GM23248 (cell line): ENCODE results near the gene NHSL2. TPM values are rescaled to one million over a fixed set of nuclear protein-coding genes. Genes with fewer than 3 reads are reported as not detected.

Source experiments
- DNase-seq: peaks from one replicate; pipeline ENCODE4 v3.0.0-alpha.2; 2015
- H2AFZ ChIP-seq: fragments of 200-600 bp; sonication (generic); 2 replicates; pipeline ENCODE4 v1.6.1; 2016; ENCODE audit warnings: antibody characterized with exemption
- H3F3A ChIP-seq: fragments of 200-600 bp; sonication (generic); 2 replicates; pipeline ENCODE4 v1.6.1; 2016; ENCODE audit warnings: mild to moderate bottlenecking, antibody characterized with exemption, mixed run types; ENCODE audit not compliant: insufficient read depth
- H3K27ac ChIP-seq: fragments of 200-600 bp; sonication (generic); 2 replicates; pipeline ENCODE4 v1.5.1; 2016; ENCODE audit warnings: mild to moderate bottlenecking
- H3K27me3 ChIP-seq: fragments of 200-600 bp; sonication (generic); replicated peaks from 2 replicates; pipeline ENCODE4 v1.6.1; 2016; ENCODE audit warnings: mild to moderate bottlenecking; ENCODE audit not compliant: insufficient read depth
- H3K36me3 ChIP-seq: fragments of 200-600 bp; sonication (generic); 2 replicates; pipeline ENCODE4 v1.6.1; 2016; ENCODE audit warnings: low read depth, mild to moderate bottlenecking
- H3K4me1 ChIP-seq: fragments of 200-600 bp; sonication (generic); 2 replicates; pipeline ENCODE4 v1.6.1; 2016; ENCODE audit warnings: mild to moderate bottlenecking; ENCODE audit not compliant: insufficient read depth
- H3K4me2 ChIP-seq: fragments of 200-600 bp; sonication (generic); one replicate; pipeline ENCODE4 v1.6.1; 2016; ENCODE audit warnings: mild to moderate bottlenecking; ENCODE audit not compliant: unreplicated experiment
- H3K4me3 ChIP-seq: fragments of 200-600 bp; sonication (generic); 2 replicates; pipeline ENCODE4 v1.5.1; 2016; ENCODE audit warnings: mild to moderate bottlenecking
- H3K79me2 ChIP-seq: fragments of 200-600 bp; sonication (generic); 2 replicates; pipeline ENCODE4 v1.6.1; 2016; ENCODE audit warnings: mild to moderate bottlenecking; ENCODE audit not compliant: insufficient read depth
- H3K9ac ChIP-seq: fragments of 200-600 bp; sonication (generic); 2 replicates; pipeline ENCODE4 v1.6.1; 2016; ENCODE audit warnings: mild to moderate bottlenecking
- H3K9me2 ChIP-seq: fragments of 200-600 bp; sonication (generic); 2 replicates; pipeline ENCODE4 v1.6.1; 2016; ENCODE audit warnings: mixed run types, mild to moderate bottlenecking, moderate library complexity; ENCODE audit not compliant: insufficient read depth
- H3K9me3 ChIP-seq: fragments of 200-600 bp; sonication (generic); one replicate; pipeline ENCODE4 v1.6.1; 2017; ENCODE audit warnings: low read depth
- H4K20me1 ChIP-seq: fragments of 200-600 bp; sonication (generic); 2 replicates; pipeline ENCODE4 v1.6.0; 2016; ENCODE audit not compliant: insufficient read depth
- EZH2 ChIP-seq: fragments of 200-600 bp; sonication (generic); IDR thresholded peaks from 2 replicates; pipeline ENCODE4 v1.6.1; 2018; ENCODE audit warnings: antibody characterized with exemption, mild to moderate bottlenecking; ENCODE audit not compliant: insufficient read depth, poor library complexity, severe bottlenecking
- EZH2phosphoT487 ChIP-seq: fragments of 200-600 bp; sonication (generic); IDR thresholded peaks from 2 replicates; pipeline ENCODE4 v1.6.1; 2018; ENCODE audit warnings: antibody characterized with exemption, moderate library complexity, mild to moderate bottlenecking, low read depth; ENCODE audit not compliant: insufficient read depth
- WGBS, 2 experiments: methylation state at CpG; one replicate each; pipeline ENCODE4 v1.1.6; 2015 to 2017; ENCODE audit warnings: low lambda C conversion rate in 2 of 2, low coverage in 1 of 2; ENCODE audit errors: missing lambda C conversion rate in 2 of 2; 5-methylcytosine and 5-hydroxymethylcytosine counted together
- in situ Hi-C: fragments of 300-500 bp; cut with MboI; formaldehyde crosslinking; loops from 2 replicates; pipeline ENCODE4 v1.15.0; 2020
- polyA plus RNA-seq: library from polyadenylated mRNA; unstranded; fragments of >200 nt; fragmentation: Nextera tagmentation; extraction: Ambion mirVana; gene quantifications from 2 replicates; pipeline ENCODE4 v1.2.1, GENCODE V29; 2016
- total RNA-seq: library from RNA; depleted of rRNA; stranded (reverse); fragments of >200 nt; shearing (Covaris generic); gene quantifications from 2 replicates; pipeline ENCODE4 v1.2.3, GENCODE V29; 2014

The NHSL2 gene
- total and polyA plus RNA-seq, 2 experiments from 2014 or later = 3.2 to 6.5 TPM

DNA sequence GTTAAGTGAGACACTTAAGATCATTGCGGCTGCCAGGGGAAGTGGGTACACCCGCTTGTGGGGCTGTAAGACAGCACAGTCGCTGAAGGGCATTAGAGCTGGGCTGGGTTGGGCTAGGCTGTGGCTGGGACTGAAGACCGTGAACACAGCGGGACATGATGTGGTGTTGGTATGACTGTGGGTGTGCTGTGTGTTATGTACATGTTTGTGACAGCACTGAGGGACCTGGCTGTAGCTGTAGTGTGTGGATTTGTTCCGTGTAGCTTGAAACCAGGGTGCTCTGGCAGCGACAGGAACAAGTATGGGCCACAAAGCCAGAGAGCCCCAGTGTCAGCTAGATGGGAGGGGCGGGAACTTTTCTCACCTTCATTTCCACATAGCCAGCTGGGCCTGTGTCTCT lies 82.1 kb downstream of the NHSL2 start:
- in situ Hi-C loops = no loop called here
- H3K36me3 ChIP-seq = no peaks in the 10 kb centered on the region
- H3K27me3 ChIP-seq = no peaks in the 10 kb centered on the region

DNA sequence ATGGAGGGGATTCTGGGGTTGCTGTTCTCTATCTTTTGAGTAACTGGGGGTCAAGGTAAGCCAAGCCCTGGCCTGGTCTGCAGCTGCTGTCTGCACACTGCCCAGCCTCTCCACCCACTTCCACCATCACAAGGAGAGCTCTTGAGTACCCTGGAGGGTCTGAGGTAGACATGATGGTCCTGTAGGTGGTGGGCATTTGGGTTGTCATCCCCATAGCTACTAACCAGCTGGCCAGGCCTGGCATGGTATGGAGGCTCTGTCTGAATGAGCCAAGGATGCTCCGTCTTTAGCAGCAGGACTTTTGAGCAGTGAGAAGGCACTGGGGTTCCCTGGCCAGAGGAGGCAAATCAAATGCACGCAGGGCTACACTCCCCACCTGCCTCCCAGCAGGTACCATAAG lies 82.7 kb downstream of the NHSL2 start:
- no peak for DNase-seq
- whole genome bisulfite sequencing, 2 experiments = 83 to 100% methylated on average over 2 of the region's 2 CpGs
- Histone ChIP-seq H3K36me3 (no peaks in the 10 kb centered on the region), H3K27ac (no peak overlapping the region), H3K27me3 (no peaks in the 10 kb centered on the region), H2AFZ (no peak overlapping the region), H3K4me2 (no peak overlapping the region), H3K9me3 (no peaks in the 10 kb centered on the region), H4K20me1 (no peaks in the 10 kb centered on the region), H3K9me2 (no peaks in the 10 kb centered on the region), H3K4me3 (no peak overlapping the region), H3K4me1 (no peaks in the 10 kb centered on the region; the same call in 1 of the 2 replicates), H3K9ac (no peak overlapping the region), H3K79me2 (no peaks in the 10 kb centered on the region), H3F3A (no peaks in the 10 kb centered on the region)
- TF ChIP-seq EZH2phosphoT487 = no peak
- no peak for TF ChIP-seq EZH2
- in situ Hi-C loops = no loop called here

More for the DNA sequence above, 82.1 kb downstream of the NHSL2 start:
- H4K20me1 ChIP-seq = no peaks in the 10 kb centered on the region
- 66 to 74% methylated on average over 6 to 8 of the region's 8 CpGs for WGBS, 2 experiments
- H3K9me2 ChIP-seq = no peaks in the 10 kb centered on the region
- H3F3A ChIP-seq = no peaks in the 10 kb centered on the region
- H3K4me2 ChIP-seq = no peak overlapping the region
- no peak overlapping the region for H3K9ac ChIP-seq
- DNase-seq = no peak
- H3K4me1 ChIP-seq = no peaks in the 10 kb centered on the region; the same call in 1 of the 2 replicates
- no peaks in the 10 kb centered on the region for H3K79me2 ChIP-seq
- H2AFZ ChIP-seq = no peak overlapping the region
- no peak overlapping the region for H3K4me3 ChIP-seq
- H3K27ac ChIP-seq = no peak overlapping the region
- TF ChIP-seq EZH2 (no peak), EZH2phosphoT487 (no peak)
- no peaks in the 10 kb centered on the region for H3K9me3 ChIP-seq

DNA sequence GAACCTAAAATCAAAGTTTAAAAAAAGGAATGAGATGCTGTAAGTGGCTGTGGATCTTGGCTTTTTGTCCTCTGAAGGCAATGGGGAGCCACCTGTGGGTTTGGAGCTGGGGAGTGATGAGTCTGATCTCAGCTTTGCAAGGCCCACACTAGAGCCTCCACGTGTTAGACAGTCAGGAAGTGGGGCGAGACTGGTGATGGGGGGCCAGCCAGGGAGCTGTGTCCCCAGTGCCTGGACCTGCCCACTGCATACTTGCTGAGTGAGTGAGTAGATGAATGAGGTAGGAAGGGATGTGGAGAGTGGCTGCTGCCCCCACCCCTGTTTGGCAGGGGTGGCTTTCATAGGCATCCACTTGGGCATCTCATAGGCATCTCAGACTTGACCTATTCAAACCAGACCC lies 84.0 kb downstream of the NHSL2 start:
- TF ChIP-seq EZH2phosphoT487 (no peak), EZH2 (no peak)
- in situ Hi-C loops = no loop called here
- H3K4me2 ChIP-seq = no peak overlapping the region

DNA sequence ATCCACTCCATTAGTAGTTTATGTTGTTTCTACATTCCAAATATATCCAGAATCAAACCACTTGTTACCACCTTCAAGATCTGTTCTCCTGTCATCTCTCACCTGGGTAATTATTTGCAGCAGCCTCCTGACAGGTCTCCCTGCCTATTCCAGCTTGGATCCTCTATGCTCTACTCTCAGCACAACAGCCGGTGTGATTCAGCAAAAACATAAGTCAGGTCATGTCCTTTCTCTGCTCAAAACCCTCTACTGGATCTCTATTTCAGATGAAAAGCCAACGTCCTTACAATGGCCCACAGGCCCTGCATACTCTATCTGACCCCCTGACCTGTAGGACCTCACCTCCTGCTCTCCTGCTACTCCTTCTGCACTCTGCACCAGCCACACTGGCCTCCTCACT lies 84.5 kb downstream of the NHSL2 start:
- Histone ChIP-seq H3K4me2 (no peak overlapping the region), H3K9ac (no peak overlapping the region), H3K36me3 (no peaks in the 10 kb centered on the region), H3K4me3 (no peak overlapping the region), H3K9me2 (no peaks in the 10 kb centered on the region), H3K27ac (no peak overlapping the region), H3F3A (no peaks in the 10 kb centered on the region), H3K4me1 (no peaks in the 10 kb centered on the region), H2AFZ (no peak overlapping the region), H3K9me3 (no peaks in the 10 kb centered on the region), H3K79me2 (no peaks in the 10 kb centered on the region), H3K27me3 (no peaks in the 10 kb centered on the region), H4K20me1 (no peaks in the 10 kb centered on the region)
- WGBS, 2 experiments = 57 to 68% methylated on average over 2 of the region's 2 CpGs
- in situ Hi-C loops = no loop called here
- TF ChIP-seq EZH2 = no peak
- no peak for TF ChIP-seq EZH2phosphoT487
- peak; percentile 10 for DNase-seq

More for the DNA sequence above, 84.0 kb downstream of the NHSL2 start:
- Histone ChIP-seq H3K27me3 (no peaks in the 10 kb centered on the region), H3K4me3 (no peak overlapping the region), H4K20me1 (no peaks in the 10 kb centered on the region), H3K9ac (no peak overlapping the region), H3K36me3 (no peaks in the 10 kb centered on the region), H3F3A (no peaks in the 10 kb centered on the region), H3K9me2 (no peaks in the 10 kb centered on the region), H2AFZ (no peak overlapping the region), H3K27ac (no peak overlapping the region), H3K9me3 (no peaks in the 10 kb centered on the region), H3K79me2 (no peaks in the 10 kb centered on the region), H3K4me1 (no peaks in the 10 kb centered on the region; the same call in 1 of the 2 replicates)
- peak; percentile 47 for DNase-seq
- 76% methylated on average over 2 of the region's 2 CpGs; no CpG with 5 or more reads in 1 of the 2 experiments for WGBS, 2 experiments

DNA sequence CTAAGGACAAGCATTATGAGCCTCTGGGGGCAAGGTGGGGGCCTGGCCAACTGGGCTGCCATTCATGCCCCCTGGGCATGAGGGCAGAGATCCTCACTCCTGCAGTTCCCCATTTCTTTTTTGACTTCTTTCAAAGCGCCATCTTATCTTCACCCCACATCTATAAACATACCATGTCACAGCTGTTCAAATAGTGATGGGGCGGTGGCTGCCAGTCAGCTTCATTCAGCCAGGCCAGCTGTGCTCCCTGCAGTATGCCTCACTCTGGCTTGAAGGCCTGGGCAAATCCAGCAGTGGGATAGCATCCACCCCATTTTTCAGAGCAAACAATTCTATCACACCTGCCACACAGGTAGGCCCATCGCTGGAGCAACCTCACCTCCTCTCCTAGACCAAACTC lies 85.5 kb downstream of the NHSL2 start:
- Histone ChIP-seq H3K4me1 (no peaks in the 10 kb centered on the region), H3K4me3 (no peak overlapping the region), H3K9me3 (no peaks in the 10 kb centered on the region), H2AFZ (no peak overlapping the region), H3K4me2 (no peak overlapping the region), H3K27me3 (no peaks in the 10 kb centered on the region), H3K9me2 (no peaks in the 10 kb centered on the region), H3K27ac (no peak overlapping the region), H3K79me2 (no peaks in the 10 kb centered on the region), H3K9ac (no peak overlapping the region), H3K36me3 (no peaks in the 10 kb centered on the region), H4K20me1 (no peaks in the 10 kb centered on the region), H3F3A (no peaks in the 10 kb centered on the region)
- no peak for DNase-seq
- in situ Hi-C loops = no loop called here
- TF ChIP-seq EZH2phosphoT487 (no peak), EZH2 (no peak)
- 88 to 89% methylated on average over 3 of the region's 3 CpGs for WGBS, 2 experiments
